HL-60/S4 treated with phorbol 12-myristate 13-acetate at 8.2 ng/mL for 4 days and 3 days (cell line): ENCODE results near the gene BCL3.
"Not testable (repeated sequence)": the region's sequence is repeated elsewhere in the genome, so short reads cannot be mapped to it uniquely, and the experiment has no call there.

Source experiments
- in situ Hi-C: fragments of 300-500 bp; cut with MboI; formaldehyde crosslinking; loops from 2 replicates; pipeline ENCODE4 v1.15.0; 2022; ENCODE audit warnings: low sequenced_read_pairs

BCL3 gene, protein sequence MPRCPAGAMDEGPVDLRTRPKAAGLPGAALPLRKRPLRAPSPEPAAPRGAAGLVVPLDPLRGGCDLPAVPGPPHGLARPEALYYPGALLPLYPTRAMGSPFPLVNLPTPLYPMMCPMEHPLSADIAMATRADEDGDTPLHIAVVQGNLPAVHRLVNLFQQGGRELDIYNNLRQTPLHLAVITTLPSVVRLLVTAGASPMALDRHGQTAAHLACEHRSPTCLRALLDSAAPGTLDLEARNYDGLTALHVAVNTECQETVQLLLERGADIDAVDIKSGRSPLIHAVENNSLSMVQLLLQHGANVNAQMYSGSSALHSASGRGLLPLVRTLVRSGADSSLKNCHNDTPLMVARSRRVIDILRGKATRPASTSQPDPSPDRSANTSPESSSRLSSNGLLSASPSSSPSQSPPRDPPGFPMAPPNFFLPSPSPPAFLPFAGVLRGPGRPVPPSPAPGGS

DNA sequence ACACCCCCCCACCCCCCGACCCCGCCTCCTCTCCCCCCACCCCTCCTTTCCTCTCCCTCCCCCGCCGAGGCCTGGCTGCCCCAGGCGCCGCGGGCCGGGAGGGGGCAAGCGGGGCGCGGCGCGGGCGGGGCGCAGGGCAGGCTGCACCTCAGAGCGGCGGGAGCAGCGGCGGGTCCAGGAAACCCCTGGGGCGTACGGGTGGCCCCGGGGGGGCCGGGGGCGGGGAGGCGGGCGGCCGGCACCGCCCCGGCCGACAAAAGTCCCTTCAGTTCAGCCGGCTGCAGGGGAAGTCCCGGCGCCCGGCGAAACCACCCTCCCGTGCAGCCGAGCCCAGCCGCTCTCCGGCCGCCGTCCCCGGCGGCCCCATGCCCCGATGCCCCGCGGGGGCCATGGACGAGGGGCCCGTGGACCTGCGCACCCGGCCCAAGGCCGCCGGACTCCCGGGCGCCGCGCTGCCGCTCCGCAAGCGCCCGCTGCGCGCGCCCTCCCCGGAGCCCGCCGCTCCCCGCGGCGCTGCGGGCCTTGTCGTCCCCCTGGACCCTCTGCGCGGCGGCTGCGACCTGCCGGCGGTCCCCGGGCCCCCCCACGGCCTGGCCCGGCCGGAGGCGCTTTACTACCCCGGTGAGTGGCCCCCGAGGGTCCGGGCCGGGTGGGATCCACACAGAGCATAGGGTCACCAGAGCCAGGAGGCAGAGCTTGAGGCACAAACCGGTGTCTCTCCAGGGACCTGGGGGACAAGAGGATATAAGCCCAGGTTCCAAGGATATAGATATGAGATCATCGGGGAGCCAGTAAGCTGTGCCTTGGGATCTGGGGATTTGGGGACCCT is at the start of gene BCL3:
Gene BCL3 (plus strand): TSS at position 283 of the 829 bp plus-strand sequence. CDS start 83 bp downstream, at position 366.
- in situ Hi-C loops = no loop called here

DNA sequence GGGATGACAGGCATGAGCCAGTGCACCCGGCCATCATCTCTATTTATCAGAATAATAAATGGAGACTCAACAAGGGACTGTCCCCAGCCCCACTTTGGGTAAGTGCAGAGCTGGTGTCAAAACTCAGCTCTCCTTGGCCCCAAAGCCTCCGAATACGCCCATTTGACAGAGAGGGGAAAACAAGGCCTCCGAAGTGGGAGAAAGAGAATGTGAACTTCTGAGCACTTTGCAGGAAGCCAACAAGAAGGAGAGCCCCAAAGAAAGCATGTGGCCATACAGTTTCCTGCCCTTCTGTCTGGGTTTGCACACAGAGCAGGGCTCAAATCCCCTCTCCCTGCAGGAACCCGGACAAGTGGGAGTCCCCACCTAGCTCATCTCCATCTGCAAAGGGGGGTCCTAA is 48.0 kb upstream of the BCL3 start:
- in situ Hi-C loops = no loop called here

DNA sequence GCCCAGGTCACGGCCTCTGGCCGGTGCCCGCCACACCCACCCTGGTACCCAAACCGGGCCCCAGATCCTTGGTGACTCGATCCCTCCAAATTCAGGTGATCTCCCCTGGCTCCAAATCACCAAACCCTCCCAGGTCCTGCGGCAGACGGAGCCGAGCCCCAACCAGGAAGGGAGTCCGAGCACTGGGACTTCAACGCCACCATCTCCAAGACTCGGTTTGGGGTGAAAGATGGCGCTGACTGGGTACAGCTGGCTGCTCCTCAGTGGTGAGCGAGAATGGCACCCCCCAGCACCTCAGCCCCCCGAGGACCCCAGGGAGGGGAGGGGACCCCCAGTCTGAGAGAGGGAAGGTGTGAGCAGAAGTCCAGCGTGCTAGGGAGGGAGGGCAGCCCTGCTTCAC is 47.3 kb upstream of the BCL3 start:
- in situ Hi-C loops = no loop called here

DNA sequence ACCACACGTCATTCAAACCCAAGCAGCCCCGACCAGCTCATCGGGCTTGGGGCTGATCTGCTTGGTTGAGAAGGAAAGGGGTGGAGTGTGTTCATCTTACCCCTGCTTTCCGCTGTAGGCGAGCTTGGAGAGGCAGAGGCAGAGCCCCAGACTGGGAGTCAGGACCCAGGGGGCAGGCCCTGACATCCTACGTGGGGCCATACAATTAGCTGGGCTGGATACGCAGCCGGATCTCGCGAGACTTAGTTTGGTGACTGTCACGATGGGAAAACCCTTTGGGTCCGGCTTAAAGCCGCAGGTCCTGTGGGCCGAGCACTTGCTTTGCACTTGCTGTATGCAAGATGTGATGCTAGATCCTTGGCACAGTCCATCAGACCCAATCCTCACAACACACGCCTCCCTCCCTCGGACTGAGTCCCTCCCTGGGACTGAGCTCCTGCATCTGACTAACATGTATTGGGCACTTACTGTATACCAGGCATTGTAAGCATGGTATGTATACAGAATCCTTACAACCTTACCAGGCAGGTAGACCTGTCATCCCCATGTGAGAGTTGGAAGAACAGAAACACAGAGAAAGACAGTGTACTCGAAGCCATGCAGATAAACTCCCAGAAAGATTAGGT is 45.8 kb upstream of the BCL3 start:
- in situ Hi-C loops = no loop called here

DNA sequence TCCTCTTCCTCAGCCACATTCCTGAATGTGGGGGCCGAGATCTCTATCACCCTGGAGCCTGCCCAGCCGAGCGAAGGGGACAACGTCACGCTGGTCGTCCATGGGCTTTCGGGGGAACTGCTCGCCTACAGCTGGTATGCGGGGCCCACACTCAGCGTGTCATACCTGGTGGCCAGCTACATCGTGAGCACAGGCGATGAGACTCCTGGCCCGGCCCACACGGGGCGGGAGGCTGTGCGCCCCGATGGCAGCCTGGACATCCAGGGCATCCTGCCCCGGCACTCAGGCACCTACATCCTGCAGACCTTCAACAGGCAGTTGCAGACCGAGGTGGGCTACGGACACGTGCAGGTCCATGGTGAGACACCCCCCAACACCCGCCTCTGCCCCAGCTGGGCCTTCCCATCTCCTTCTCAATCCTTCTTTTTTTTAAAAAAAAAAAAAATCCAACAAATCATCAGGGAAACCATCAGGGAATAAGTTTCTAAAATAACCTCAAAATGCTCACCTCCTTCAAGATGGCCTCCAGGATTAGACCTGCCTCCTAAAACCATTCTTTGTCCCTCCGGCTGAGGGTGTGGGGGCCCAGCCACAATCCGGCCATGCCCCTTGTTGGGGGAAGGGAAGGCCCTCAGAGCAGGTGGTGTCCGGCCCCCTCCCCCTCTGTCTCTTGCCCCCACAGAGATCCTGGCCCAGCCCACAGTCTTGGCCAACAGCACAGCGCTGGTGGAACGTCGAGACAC is 45.0 kb upstream of the BCL3 start:
- in situ Hi-C loops = no loop called here

DNA sequence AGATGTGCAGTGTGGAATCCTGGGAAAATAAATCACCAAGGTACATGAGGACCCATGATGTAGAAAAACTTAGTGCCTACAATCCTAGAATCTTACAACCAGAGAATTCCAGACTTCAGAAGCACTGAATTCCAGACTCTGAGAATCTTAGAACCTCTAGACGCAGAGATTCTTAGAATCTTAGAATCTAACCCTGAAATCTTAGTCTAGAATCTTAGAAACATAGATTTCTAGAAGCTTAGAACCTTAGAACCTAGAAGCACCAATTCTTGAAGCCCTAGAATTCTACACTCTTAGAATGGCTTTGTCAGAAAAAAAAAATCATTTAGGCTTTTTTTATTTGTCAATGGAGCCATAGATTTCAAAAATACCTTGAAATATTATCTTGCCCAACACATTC is 43.5 kb upstream of the BCL3 start:
- in situ Hi-C loops = no loop called here

DNA sequence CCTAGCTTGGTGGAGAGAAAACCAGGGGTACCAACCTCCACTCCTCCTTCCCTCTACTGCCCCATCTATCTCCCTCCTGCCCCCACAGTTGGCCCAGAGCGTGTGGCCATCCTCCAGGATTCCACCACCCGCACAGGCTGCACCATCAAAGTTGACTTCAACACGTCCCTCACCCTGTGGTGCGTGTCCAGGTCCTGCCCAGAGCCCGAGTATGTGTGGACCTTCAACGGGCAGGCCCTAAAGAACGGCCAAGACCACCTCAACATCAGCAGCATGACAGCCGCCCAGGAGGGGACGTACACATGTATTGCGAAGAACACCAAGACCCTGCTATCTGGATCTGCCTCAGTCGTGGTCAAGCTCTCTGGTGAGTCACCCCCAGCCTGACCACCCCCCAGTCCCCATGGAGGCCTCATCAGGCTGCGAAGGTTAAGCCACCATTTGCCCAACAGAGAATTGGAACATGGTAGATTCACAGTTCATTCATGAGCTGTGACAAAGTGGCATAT is 43.0 kb upstream of the BCL3 start:
- in situ Hi-C loops = no loop called here

DNA sequence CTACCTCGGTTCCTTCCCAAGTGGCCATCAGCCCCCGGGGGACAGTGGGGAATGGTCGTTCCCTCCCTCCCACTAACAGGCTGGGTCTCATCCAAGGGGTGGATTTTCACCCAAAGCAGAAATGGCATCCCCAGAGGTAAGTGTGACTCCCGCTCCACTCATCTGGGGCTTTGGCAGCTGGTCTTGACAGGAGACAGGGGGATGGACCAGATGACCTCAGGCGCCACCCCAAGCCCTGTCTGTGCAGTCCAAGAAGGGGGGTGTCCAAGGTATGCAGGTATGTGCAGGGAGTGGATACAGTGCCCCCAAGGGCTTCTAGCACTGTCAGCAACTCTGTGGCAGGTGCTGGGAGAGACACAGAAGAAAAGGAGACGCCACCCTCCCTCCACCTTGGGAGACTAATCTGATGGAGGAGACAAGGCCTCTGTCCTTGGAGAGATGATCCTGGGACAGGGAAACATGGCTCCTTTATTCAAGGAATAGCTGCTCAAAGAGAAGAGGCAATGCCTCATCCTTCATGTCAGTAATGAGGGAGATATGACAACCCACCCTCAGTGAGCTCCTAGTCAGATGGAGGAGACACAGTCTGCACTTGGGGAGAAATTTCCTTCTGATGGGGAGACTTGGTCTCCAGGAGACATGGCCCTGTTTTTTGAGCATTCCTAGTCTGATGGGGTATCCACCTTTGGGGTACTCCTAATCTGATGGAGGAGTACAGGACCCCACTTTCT is 41.8 kb upstream of the BCL3 start:
- in situ Hi-C loops = no loop called here

DNA sequence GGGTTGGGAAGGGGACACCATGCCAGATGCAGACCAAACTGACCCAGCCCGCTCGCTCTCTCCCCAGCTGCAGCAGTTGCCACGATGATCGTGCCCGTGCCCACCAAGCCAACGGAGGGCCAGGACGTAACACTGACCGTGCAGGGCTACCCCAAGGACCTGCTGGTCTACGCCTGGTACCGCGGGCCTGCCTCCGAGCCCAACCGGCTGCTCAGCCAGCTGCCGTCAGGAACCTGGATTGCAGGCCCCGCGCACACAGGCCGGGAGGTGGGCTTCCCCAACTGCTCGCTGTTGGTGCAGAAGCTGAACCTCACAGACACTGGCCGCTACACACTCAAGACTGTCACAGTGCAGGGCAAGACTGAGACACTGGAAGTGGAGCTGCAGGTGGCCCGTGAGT is 40.7 kb upstream of the BCL3 start:
- in situ Hi-C loops = no loop called here

DNA sequence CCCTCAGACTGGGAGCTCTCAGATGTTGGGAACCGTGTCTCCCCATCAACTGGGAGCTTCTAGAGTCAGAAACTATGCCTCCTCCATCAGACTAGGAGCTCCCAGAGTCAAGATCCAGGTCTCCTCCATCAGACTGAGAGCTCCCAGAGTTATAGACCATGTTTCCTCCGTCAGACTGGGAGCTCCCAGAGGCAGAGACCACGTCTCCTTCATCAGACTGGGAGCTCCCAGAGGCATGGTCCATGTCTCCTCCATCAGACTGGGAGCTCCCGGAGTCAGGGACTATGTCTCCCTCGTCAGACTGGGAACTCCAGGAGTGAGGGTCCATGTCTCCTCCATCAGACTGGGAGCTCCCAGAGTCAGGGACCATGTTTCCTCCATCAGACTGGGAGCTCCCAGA is 39.6 kb upstream of the BCL3 start:
- in situ Hi-C loops = no loop called here

DNA sequence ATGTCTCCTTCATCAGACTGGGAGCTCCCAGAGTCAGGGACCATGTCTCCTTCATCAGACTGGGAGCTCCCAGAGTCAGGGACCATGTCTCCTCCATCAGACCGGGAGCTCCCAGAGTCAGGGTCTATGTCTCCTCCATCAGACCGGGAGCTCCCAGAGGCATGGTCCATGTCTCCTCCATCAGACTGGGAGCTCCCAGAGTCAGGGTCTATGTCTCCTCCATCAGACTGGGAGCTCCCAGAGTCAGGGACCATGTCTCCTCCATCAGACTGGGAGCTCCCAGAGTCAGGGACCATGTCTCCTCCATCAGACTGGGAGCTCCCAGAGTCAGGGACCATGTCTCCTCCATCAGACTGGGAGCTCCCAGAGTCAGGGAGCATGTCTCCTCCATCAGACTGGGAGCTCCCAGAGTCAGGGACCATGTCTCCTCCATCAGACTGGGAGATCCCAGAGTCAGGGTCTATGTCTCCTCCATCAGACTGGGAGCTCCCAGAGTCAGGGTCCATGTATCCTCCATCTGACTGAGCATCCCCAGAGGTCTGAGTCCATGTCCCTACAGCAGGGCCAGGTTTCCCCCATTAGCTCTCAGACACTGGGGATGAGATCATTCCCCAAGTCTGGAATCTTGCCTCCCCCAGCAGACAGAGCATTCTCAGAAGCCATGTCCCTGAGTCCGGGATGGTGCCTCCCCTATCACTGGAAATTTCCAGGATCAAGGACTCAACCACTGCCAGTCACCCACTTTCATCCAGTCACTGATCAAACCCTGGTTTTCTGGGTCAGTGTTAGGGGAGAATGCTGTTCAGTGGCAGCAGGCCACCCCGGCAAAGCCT is 38.9 kb upstream of the BCL3 start:
- in situ Hi-C loops = not testable (repeated sequence)

DNA sequence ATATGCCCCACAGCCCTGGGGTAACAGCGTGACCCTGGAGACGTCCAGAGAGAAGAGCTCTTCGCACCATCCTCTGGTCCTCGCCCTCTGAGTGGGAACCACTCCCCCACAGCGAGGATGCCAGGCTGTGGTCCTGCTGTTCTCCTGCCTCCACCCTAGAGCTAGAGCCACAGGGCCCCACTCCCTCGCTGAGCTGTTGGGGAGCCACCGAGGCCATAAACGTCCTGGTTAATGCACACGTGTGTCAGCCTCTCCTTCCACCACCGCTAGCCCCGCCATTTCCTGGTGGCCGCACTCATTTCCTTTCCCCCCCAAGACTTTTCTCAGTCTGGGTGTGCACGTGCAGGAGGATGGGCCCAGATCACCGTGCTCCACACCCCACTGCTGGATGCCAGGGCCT is 38.0 kb upstream of the BCL3 start:
- in situ Hi-C loops = no loop called here

DNA sequence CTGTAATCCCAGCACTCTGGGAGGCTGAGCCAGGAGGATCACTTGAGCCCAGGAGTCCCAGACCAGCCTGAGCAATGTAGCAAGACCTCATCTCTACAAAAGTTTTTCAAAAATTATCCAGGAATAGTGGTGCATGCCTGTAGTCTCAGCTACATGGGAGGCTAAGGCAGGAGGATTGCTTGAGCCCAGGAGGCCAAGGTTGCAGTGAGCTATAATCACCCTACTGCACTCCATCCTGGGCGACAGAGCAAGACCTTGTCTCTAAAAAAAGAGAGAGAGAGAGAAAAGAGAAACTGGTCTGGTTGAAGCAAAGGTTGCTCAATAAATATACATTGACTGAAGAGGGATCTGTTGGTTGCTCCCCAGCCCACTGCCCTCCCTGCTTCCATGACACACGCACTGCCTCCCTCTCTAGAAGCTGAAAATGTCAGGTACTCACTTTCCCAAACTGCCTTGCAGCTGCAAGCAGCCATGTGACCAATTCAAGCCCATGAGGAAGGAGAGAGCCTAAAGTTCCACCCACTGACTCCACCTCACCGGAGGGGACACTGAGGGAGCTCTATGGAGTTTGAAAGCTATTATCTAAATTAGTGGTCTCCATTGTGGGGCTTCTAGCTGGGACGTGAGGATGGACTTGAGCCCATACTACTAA is 35.5 kb upstream of the BCL3 start:
- in situ Hi-C loops = no loop called here

DNA sequence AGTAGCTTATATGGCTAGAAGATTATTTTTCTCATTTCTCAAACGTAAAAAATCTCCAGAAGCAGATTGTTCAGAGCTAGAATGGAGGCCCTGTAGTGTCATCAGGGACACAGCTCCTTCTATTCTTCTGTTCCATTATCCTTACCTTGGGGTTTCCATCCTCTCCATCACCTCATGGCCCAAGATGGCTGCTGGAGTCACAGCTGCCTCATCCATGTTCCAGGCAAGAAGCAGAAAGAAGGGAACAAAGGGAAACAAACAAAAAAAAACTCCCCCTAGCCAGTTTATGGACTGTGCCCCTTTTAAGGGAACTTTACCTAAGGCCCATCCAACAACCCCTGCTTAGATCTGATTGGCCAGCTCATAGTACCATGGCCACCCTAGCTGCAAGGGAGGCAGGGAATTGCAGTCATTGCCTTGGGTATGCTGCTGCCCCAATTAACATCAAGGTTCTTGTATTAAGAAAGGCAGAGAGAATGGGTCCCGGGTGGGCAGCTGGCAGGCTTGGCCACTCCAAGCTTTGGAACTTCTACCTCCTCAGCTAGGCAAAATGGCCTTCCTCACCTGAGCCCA is 33.8 kb upstream of the BCL3 start:
- in situ Hi-C loops = no loop called here

DNA sequence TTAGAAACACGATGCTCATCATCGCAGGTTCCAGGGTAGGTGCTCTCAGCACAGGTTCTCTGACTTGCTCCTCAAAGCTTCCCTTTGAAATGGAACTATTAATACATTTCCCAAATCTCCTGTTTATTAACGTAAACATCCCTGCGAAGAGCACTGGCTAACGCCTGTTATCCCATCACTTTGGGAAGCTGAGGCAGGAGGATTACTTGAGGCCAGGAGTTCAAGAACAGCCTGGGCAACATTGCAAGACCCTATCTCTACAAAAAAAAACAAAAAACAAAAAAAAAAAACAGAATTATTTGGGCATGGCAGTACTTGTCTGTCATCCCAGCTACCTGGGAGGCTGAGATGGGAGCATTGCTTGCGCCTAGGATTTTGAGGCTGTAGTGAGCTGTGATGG is 30.9 kb upstream of the BCL3 start:
- in situ Hi-C loops = no loop called here

DNA sequence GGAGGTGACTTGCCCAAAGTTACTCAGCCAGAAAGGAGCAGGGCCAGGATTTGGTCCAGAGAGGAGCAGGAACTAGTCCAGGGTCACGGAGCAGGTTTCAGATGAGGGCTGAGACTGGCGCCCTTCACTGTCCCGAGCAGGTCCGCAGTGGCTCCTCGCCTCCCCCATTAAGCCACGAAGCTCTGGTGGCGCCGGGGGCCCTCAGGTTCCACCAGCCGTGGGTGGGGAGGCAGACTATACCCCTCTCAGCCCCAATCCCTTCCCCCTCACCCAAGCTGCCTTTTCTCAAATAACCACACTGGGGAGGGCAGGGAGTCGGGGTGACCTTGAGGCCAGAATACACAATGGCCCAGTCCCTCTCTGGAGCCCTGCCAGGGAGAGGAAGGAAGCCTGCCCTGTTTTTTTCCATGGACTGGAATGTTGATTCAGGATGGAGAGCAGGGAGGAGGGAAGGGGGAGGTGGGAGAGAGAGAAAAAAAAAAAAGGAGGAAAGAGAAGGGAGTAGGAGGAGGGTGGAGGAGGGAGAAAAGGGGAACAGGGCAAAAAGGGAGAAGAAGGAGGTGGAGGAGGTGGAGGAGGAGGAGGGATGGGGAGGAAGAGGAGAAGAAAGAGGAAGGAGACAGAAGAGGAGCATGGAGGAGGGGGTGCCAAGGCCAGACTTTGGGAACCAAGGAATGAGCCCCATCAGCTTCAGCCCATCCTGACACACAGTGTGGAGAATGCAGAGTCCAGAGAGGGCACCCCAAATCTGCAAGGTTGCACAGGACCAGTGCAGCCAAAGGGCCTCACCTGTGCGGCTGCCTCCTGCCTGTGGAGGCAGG is 29.9 kb upstream of the BCL3 start:
- in situ Hi-C loops = no loop called here

DNA sequence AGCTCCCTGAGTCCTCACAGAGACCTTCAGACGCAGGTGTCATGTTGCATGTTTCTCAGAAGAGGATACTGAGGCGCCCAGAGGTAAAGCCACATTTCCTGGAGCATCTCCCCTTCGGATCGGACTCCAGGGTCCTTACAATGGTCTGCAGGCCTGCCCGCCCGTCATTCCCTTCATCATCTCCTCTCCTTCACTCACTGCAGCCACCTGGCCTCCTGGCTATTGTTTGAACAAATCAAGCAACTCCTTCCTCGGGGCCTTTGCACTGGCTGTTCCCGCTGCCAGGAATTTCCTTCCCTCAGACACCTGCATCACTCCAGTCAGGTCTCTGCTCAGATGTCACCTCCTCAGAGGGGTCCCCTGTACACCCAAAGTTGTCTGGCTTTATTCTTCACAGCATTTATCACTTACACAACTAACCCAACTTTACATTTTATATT is 29.2 kb upstream of the BCL3 start:
- in situ Hi-C loops = no loop called here
